IMR-90 (cell line): ENCODE results near the gene TNFAIP8. TPM values are rescaled to one million over a fixed set of nuclear protein-coding genes. Genes with fewer than 3 reads are reported as not detected.
A peak's percentile ranks its signal among the peaks of the same experiment; 100 is the strongest.

Experiments used
- ATAC-seq: fragments of 200-7000 bp; cut with Tn5 transposase; 2 replicates; pipeline ENCODE4 v1.9.1; 2020; ENCODE audit warnings: low read depth, mild to moderate bottlenecking, moderate library complexity
- BruUV-seq: library from RNA; stranded (reverse); fragments of 400-500 nt; replicated peaks from 2 replicates; lab custom pipeline; 2021; lab: Mats Ljungman, UMichigan
- CTCF ChIA-PET: fragments of 300-600 bp; formaldehyde crosslinking; extraction: SDS; loops from one replicate; lab custom pipeline; 2021; ENCODE audit warnings: antibody characterized with exemption; lab: Yijun Ruan, JAX
- POLR2A ChIA-PET: fragments of 300-600 bp; sonication (Branson Sonifier 250); formaldehyde crosslinking; loops from one replicate; lab custom pipeline; 2022; ENCODE audit warnings: antibody characterized with exemption; ENCODE audit not compliant: unreplicated experiment; lab: Charles Lee
- DNase-seq: peaks from one replicate; pipeline ENCODE4 v3.0.0; 2013
- H2AFZ ChIP-seq: replicated peaks from 2 replicates; pipeline ENCODE3; 2013; ENCODE audit warnings: low read length, mild to moderate bottlenecking; ENCODE audit not compliant: poor library complexity
- H2AK5ac ChIP-seq: 2 replicates; pipeline ENCODE4 v1.6.1; 2013; ENCODE audit warnings: low read depth, low read length, inconsistent platforms
- H2AK9ac ChIP-seq: replicated peaks from 2 replicates; pipeline ENCODE3; 2013; ENCODE audit warnings: mild to moderate bottlenecking, low read depth, low read length, moderate library complexity; ENCODE audit not compliant: poor library complexity
- H2BK120ac ChIP-seq: 2 replicates; pipeline ENCODE4 v1.6.1; 2013; ENCODE audit warnings: low read depth, low read length, inconsistent platforms
- H2BK15ac ChIP-seq: 3 replicates; pipeline ENCODE4 v1.6.1; 2013; ENCODE audit warnings: low read depth, low read length, inconsistent platforms
- H2BK20ac ChIP-seq: 2 replicates; pipeline ENCODE4 v1.6.1; 2013; ENCODE audit warnings: low read depth, mild to moderate bottlenecking, inconsistent platforms, low read length, moderate library complexity
- H2BK5ac ChIP-seq: 2 replicates; pipeline ENCODE4 v1.6.1; 2013; ENCODE audit warnings: mild to moderate bottlenecking, low read depth, low read length, inconsistent platforms; ENCODE audit not compliant: poor library complexity, severe bottlenecking
- H3K14ac ChIP-seq: replicated peaks from 2 replicates; pipeline ENCODE4 v1.6.1; 2013; ENCODE audit warnings: low read depth, low read length, inconsistent platforms
- H3K18ac ChIP-seq: 2 replicates; pipeline ENCODE4 v1.6.1; 2013; ENCODE audit warnings: low read depth, low read length, control low read depth
- H3K23ac ChIP-seq: 2 replicates; pipeline ENCODE4 v1.6.1; 2013; ENCODE audit warnings: low read depth, low read length, inconsistent platforms
- H3K27ac ChIP-seq: 2 replicates; pipeline ENCODE4 v1.5.1; 2013; ENCODE audit warnings: mild to moderate bottlenecking, control low read depth, low read length; ENCODE audit not compliant: insufficient read depth
- H3K27me3 ChIP-seq: 2 replicates; pipeline ENCODE4 v1.6.1; 2013; ENCODE audit warnings: low read length; ENCODE audit not compliant: control insufficient read depth, insufficient read depth
- H3K36me3 ChIP-seq: 2 replicates; pipeline ENCODE4 v1.6.1; 2013; ENCODE audit warnings: low read length, mixed read lengths; ENCODE audit not compliant: control insufficient read depth, insufficient read depth
- H3K4ac ChIP-seq: 2 replicates; pipeline ENCODE4 v1.6.1; 2013; ENCODE audit warnings: low read depth, low read length, inconsistent platforms
- H3K4me1 ChIP-seq: 2 replicates; pipeline ENCODE4 v1.6.1; 2013; ENCODE audit warnings: low read length, mixed read lengths; ENCODE audit not compliant: control insufficient read depth, insufficient read depth
- H3K4me2 ChIP-seq: 2 replicates; pipeline ENCODE4 v1.6.1; 2013; ENCODE audit warnings: low read depth, mild to moderate bottlenecking, control low read depth, low read length, moderate library complexity
- H3K4me3 ChIP-seq: 2 replicates; pipeline ENCODE4 v1.5.1; 2013; ENCODE audit warnings: low read depth, mild to moderate bottlenecking, control low read depth, low read length, moderate library complexity; ENCODE audit not compliant: insufficient read depth
- H3K56ac ChIP-seq: 2 replicates; pipeline ENCODE4 v1.6.1; 2013; ENCODE audit warnings: low read length, inconsistent platforms; ENCODE audit not compliant: insufficient read depth; ENCODE audit errors: extremely low read depth
- H3K79me1 ChIP-seq, 2 experiments: 2 replicates each; pipeline ENCODE4 v1.6.1; 2013; ENCODE audit warnings: low read length in 2 of 2, inconsistent platforms in 1 of 2, low read depth in 1 of 2
- H3K9ac ChIP-seq: 2 replicates; pipeline ENCODE4 v1.6.1; 2013; ENCODE audit warnings: low read depth, low read length, control low read depth
- H3K9me1 ChIP-seq: 2 replicates; pipeline ENCODE4 v1.6.1; 2013; ENCODE audit warnings: low read length, inconsistent platforms; ENCODE audit not compliant: insufficient read depth
- H3K9me3 ChIP-seq: 2 replicates; pipeline ENCODE4 v1.6.1; 2013; ENCODE audit warnings: low read length; ENCODE audit not compliant: control insufficient read depth, insufficient read depth
- H4K20me1 ChIP-seq: 2 replicates; pipeline ENCODE4 v1.6.1; 2013; ENCODE audit warnings: low read length, inconsistent platforms; ENCODE audit not compliant: insufficient read depth
- H4K5ac ChIP-seq: 2 replicates; pipeline ENCODE4 v1.6.1; 2013; ENCODE audit warnings: mild to moderate bottlenecking, low read depth, low read length, control low read depth
- H4K8ac ChIP-seq, 2 experiments: 2 replicates each; pipeline ENCODE4 v1.6.1; 2013; ENCODE audit warnings: low read depth in 2 of 2, low read length in 2 of 2, control low read depth in 1 of 2, inconsistent platforms in 1 of 2
- H4K91ac ChIP-seq: 2 replicates; pipeline ENCODE4 v1.6.1; 2013; ENCODE audit warnings: low read depth, low read length, inconsistent platforms; ENCODE audit not compliant: insufficient read depth
- CTCF ChIP-seq: conservative IDR thresholded peaks from 2 replicates; pipeline ENCODE4 v1.5.1; 2012; ENCODE audit warnings: mild to moderate bottlenecking, low read depth, low read length, improper control_type of control experiment
- FOS ChIP-seq: fragments of 150-350 bp; IDR thresholded peaks from 2 replicates; pipeline ENCODE4 v1.6.1; 2016; ENCODE audit warnings: low read depth, low read length
- MAZ ChIP-seq: IDR thresholded peaks from 2 replicates; pipeline ENCODE4 v1.6.1; 2012; ENCODE audit warnings: low read depth, mild to moderate bottlenecking, low read length, improper control_type of control experiment, moderate library complexity, borderline replicate concordance
- POLR2A ChIP-seq: IDR thresholded peaks from 2 replicates; pipeline ENCODE4 v1.6.1; 2012; ENCODE audit warnings: mild to moderate bottlenecking, low read depth, low read length
- RCOR1 ChIP-seq: IDR thresholded peaks from 2 replicates; pipeline ENCODE4 v1.6.1; 2012; ENCODE audit warnings: mild to moderate bottlenecking, low read length, improper control_type of control experiment; ENCODE audit not compliant: insufficient replicate concordance
- RFX5 ChIP-seq: IDR thresholded peaks from 2 replicates; pipeline ENCODE4 v1.8.0; 2012; ENCODE audit warnings: low read depth, mild to moderate bottlenecking, low read length, moderate library complexity
- SMC3 ChIP-seq: fragments of 150-350 bp; IDR thresholded peaks from 2 replicates; pipeline ENCODE4 v1.6.1; 2016; ENCODE audit warnings: low read depth, mild to moderate bottlenecking, antibody characterized with exemption, low read length, moderate library complexity
- USF2 ChIP-seq: fragments of 150-350 bp; IDR thresholded peaks from 2 replicates; pipeline ENCODE4 v1.6.1; 2017; ENCODE audit warnings: mild to moderate bottlenecking, antibody characterized with exemption, low read length, low read depth
- WGBS, 2 experiments: methylation state at CpG; one replicate each; pipeline versions ENCODE4 v1.1.5 to v1.1.7; 2013; ENCODE audit warnings: missing lambda C conversion rate in 2 of 2; ENCODE audit not compliant: insufficient read length in 1 of 2; ENCODE audit errors: extremely low coverage in 2 of 2; 5-methylcytosine and 5-hydroxymethylcytosine counted together
- dilution Hi-C: fragments of 300-500 bp; cut with HindIII; formaldehyde crosslinking; loops from one replicate; pipeline ENCODE4 v1.14.3; 2018; ENCODE audit warnings: low sequenced_read_pairs; ENCODE audit not compliant: unreplicated experiment
- in situ Hi-C: fragments of 300-500 bp; cut with MboI; formaldehyde crosslinking; loops from 3 replicates; pipeline ENCODE4 v1.14.3; 2019; ENCODE audit warnings: low sequenced_read_pairs, inconsistent platforms, mixed read lengths
- intact Hi-C: fragments of 100-400 bp; cut with micrococcal nuclease; formaldehyde crosslinking; loops from 2 replicates; pipeline ENCODE4 v1.10.0; 2022
- polyA plus RNA-seq, 3 experiments: library from polyadenylated mRNA; depleted of rRNA; stranded (reverse); fragments of >200 nt; gene quantifications; 2 replicates each; pipeline ENCODE4 v1.2.3, GENCODE V29; 2012; ENCODE audit warnings: low replicate concordance in 1 of 3
- total RNA-seq: library from RNA; depleted of rRNA; stranded (reverse); fragments of >200 nt; gene quantifications from 2 replicates; pipeline ENCODE4 v1.2.3, GENCODE V29; 2012

Gene TNFAIP8
- total and polyA plus RNA-seq, 2 of the 4 experiments (the other 2 are of a cell fraction), result 20.3 to 29.9 TPM

- no peak overlapping the region for H2AK9ac ChIP-seq
- H4K91ac ChIP-seq, result no peak overlapping the region
- H3K56ac ChIP-seq, result no peak overlapping the region
- WGBS, 2 experiments, result 67% methylated on average over 1 of the region's 3 CpGs; no CpG with 5 or more reads in 1 of the 2 experiments
- H3K4me2 ChIP-seq, result no peak overlapping the region
- H2AK5ac ChIP-seq, result no peak overlapping the region
- dilution Hi-C loops (no loop called here), in situ Hi-C loops (no loop called here), intact Hi-C loops (no loop called here)
- peaks cover 13% of the 10 kb centered on the region for H3K4me1 ChIP-seq
- peaks cover 7 to 29% of the 10 kb centered on the region in 2 experiments; a peak in 3 of 4 replicates for H3K79me1 ChIP-seq
- TF ChIP-seq USF2 (no peak), CTCF (no peak), RCOR1 (no peak), SMC3 (no peak), POLR2A (no peak), RFX5 (no peak), FOS (no peak), MAZ (no peak)
- no peak overlapping the region for H3K23ac ChIP-seq
- H3K27ac ChIP-seq, result no peak overlapping the region
- H4K20me1 ChIP-seq, result no peaks in the 10 kb centered on the region
- no peak overlapping the region for H3K14ac ChIP-seq
- POLR2A ChIA-PET, result no interaction called here
- no peak overlapping the region for H3K9ac ChIP-seq
- BruUV-seq, result no TSS peak
- no peak overlapping the region for H2BK20ac ChIP-seq
- ATAC-seq (no peak), DNase-seq (no peak)
- CTCF ChIA-PET, result no interaction called here
- no peak overlapping the region for H2BK120ac ChIP-seq
- no peak overlapping the region for H2BK15ac ChIP-seq
- H3K9me3 ChIP-seq, result no peaks in the 10 kb centered on the region
- no peak overlapping the region for H2AFZ ChIP-seq
- H3K4ac ChIP-seq, result no peak overlapping the region
- H3K36me3 ChIP-seq, result no peaks in the 10 kb centered on the region
- H3K4me3 ChIP-seq, result no peak overlapping the region
- no peak overlapping the region for H2BK5ac ChIP-seq
- no peak overlapping the region for H4K8ac ChIP-seq
- H3K27me3 ChIP-seq, result no peaks in the 10 kb centered on the region
- no peak overlapping the region for H4K5ac ChIP-seq
- peaks cover 6% of the 10 kb centered on the region for H3K9me1 ChIP-seq
- 0 out of 2 replicates have a peak overlapping the region, but pooled peaks have one; percentile 15 for H3K18ac ChIP-seq
These were observed 29.3 kb downstream of the TNFAIP8 start for GRCh38 chr5:119385136-119385535.
